A673 (cell line): Measurements from ENCODE around the gene SEC61A1. TPM values are rescaled to one million over a fixed set of nuclear protein-coding genes. Genes with fewer than 3 reads are reported as not detected.

ENCODE experiments used
- BruUV-seq: library from RNA; stranded (reverse); fragments of 400-500 nt; replicated peaks from 2 replicates; lab custom pipeline; 2021; lab: Mats Ljungman, UMichigan
- CTCF ChIA-PET: fragments of 300-600 bp; sonication (Branson Sonifier 250); formaldehyde crosslinking; loops from one replicate; lab custom pipeline; 2022; ENCODE audit warnings: antibody characterized with exemption; lab: Charles Lee
- POLR2A ChIA-PET: fragments of 300-600 bp; sonication (Branson Sonifier 250); formaldehyde crosslinking; loops from one replicate; lab custom pipeline; 2022; ENCODE audit warnings: antibody characterized with exemption; ENCODE audit not compliant: low non-redundant PET; lab: Charles Lee
- DNase-seq: peaks from one replicate; pipeline ENCODE4 v3.0.0-alpha.2; 2015; ENCODE audit warnings: low spot score
- H3K27ac ChIP-seq: fragments of 200-600 bp; sonication (generic); 2 replicates; pipeline ENCODE4 v1.5.1; 2016; ENCODE audit warnings: mixed run types, low read depth, mild to moderate bottlenecking, mixed read lengths, antibody characterized with exemption, low read length; ENCODE audit not compliant: poor library complexity, severe bottlenecking
- H3K27me3 ChIP-seq: fragments of 200-600 bp; sonication (generic); replicated peaks from 2 replicates; pipeline ENCODE4 v1.6.1; 2017; ENCODE audit warnings: mixed run types, low read depth, mild to moderate bottlenecking, mixed read lengths, antibody characterized with exemption, low read length; ENCODE audit not compliant: insufficient read depth, poor library complexity
- H3K36me3 ChIP-seq: fragments of 200-600 bp; sonication (generic); 2 replicates; pipeline ENCODE4 v1.6.1; 2016; ENCODE audit warnings: mixed run types, mild to moderate bottlenecking, mixed read lengths, antibody characterized with exemption, low read length; ENCODE audit not compliant: insufficient read depth, poor library complexity, severe bottlenecking
- H3K4me1 ChIP-seq: fragments of 200-600 bp; sonication (generic); 2 replicates; pipeline ENCODE4 v1.6.1; 2017; ENCODE audit warnings: mixed run types, mild to moderate bottlenecking, mixed read lengths, antibody characterized with exemption, low read length; ENCODE audit not compliant: insufficient read depth, poor library complexity, severe bottlenecking
- H3K4me3 ChIP-seq: fragments of 200-600 bp; sonication (generic); 2 replicates; pipeline ENCODE4 v1.5.1; 2016; ENCODE audit warnings: low read depth, mixed run types, mild to moderate bottlenecking, mixed read lengths, low read length; ENCODE audit not compliant: poor library complexity, severe bottlenecking
- H3K9me3 ChIP-seq: fragments of 200-600 bp; sonication (generic); 2 replicates; pipeline ENCODE4 v1.6.1; 2016; ENCODE audit warnings: mixed run types, low read depth, mild to moderate bottlenecking, mixed read lengths, antibody characterized with exemption, low read length; ENCODE audit not compliant: poor library complexity, severe bottlenecking
- CTCF ChIP-seq: fragments of 300-800, 200-600 bp; sonication (generic); conservative IDR thresholded peaks from 2 replicates; pipeline ENCODE4 v1.5.1; 2017; ENCODE audit warnings: low read depth, mild to moderate bottlenecking, antibody characterized with exemption, low read length, moderate library complexity, mixed read lengths
- EZH2 ChIP-seq: fragments of 200-600 bp; sonication (generic); IDR thresholded peaks from 2 replicates; pipeline ENCODE4 v1.6.1; 2017; ENCODE audit warnings: borderline replicate concordance, low read depth, mild to moderate bottlenecking, mixed read lengths, antibody characterized with exemption, low read length; ENCODE audit not compliant: poor library complexity, severe bottlenecking
- intact Hi-C: fragments of 100-400 bp; cut with micrococcal nuclease; formaldehyde crosslinking; loops from one replicate; pipeline ENCODE4 v1.10.0; 2022; ENCODE audit not compliant: unreplicated experiment
- total RNA-seq: library from RNA; stranded (reverse); gene quantifications from 2 replicates; pipeline ENCODE4 v1.2.3, GENCODE V29; 2021

The SEC61A1 gene
- total RNA-seq, 1 experiment from 2014 or later: 176 TPM

GRCh38 chr3:128103136-128103676 lies 51.0 kb downstream of the SEC61A1 start:
- no TSS peak for BruUV-seq
- ChIA-PET CTCF (no interaction called here), POLR2A (no interaction called here)
- H3K27me3 ChIP-seq: no peaks in the 10 kb centered on the region
- H3K27ac ChIP-seq: no peak overlapping the region
- no peaks in the 10 kb centered on the region for H3K4me1 ChIP-seq
- no peak for DNase-seq
- no peak overlapping the region for H3K4me3 ChIP-seq
- peaks cover 82% of the 10 kb centered on the region for H3K36me3 ChIP-seq
- no peaks in the 10 kb centered on the region for H3K9me3 ChIP-seq
- intact Hi-C loops: no loop called here
- no peak for TF ChIP-seq EZH2
- no peak for TF ChIP-seq CTCF

GRCh38 chr3:128107834-128108233 lies 55.6 kb downstream of the SEC61A1 start:
- POLR2A ChIA-PET: no interaction called here

GRCh38 chr3:128111147-128111546 lies 58.9 kb downstream of the SEC61A1 start:
- Histone ChIP-seq H3K4me1 (no peaks in the 10 kb centered on the region), H3K4me3 (no peak overlapping the region), H3K27ac (no peak overlapping the region), H3K36me3 (peaks cover 69% of the 10 kb centered on the region), H3K9me3 (no peaks in the 10 kb centered on the region), H3K27me3 (no peaks in the 10 kb centered on the region)
- no peak for DNase-seq
- intact Hi-C loops: no loop called here
- ChIA-PET CTCF (no interaction called here), POLR2A (no interaction called here)
- BruUV-seq: no TSS peak
- TF ChIP-seq EZH2 (no peak), CTCF (no peak)

More at GRCh38 chr3:128107834-128108233, 55.6 kb downstream of the SEC61A1 start:
- CTCF ChIA-PET: no interaction called here
- Histone ChIP-seq H3K36me3 (peaks cover 69% of the 10 kb centered on the region), H3K27ac (no peak overlapping the region), H3K9me3 (no peaks in the 10 kb centered on the region), H3K4me3 (no peak overlapping the region), H3K27me3 (no peaks in the 10 kb centered on the region), H3K4me1 (no peaks in the 10 kb centered on the region)
- intact Hi-C loops: no loop called here
- DNase-seq: no peak
- BruUV-seq: no TSS peak
- TF ChIP-seq CTCF (no peak), EZH2 (no peak)
